Measurements from ENCODE around the gene ODF4.

GRCh38 chr17:8377422-8377821, 37.8 kb downstream of the ODF4 start:
- TF ChIP-seq CTCF (conservative IDR thresholded peaks at IDR 0.05; ENCODE audit: low read depth, low read length) (no peak), EZH2 (IDR thresholded peaks at IDR 0.05; ENCODE audit: low read length, unreplicated experiment) (no peak)
